Measurements from ENCODE around the gene PLPP7. TPM values are rescaled to one million over a fixed set of nuclear protein-coding genes. Genes with fewer than 3 reads are reported as not detected.

Gene PLPP7
- total and polyA plus RNA-seq, 11 donors: 56.1 to 293 (median 109) TPM

DNA sequence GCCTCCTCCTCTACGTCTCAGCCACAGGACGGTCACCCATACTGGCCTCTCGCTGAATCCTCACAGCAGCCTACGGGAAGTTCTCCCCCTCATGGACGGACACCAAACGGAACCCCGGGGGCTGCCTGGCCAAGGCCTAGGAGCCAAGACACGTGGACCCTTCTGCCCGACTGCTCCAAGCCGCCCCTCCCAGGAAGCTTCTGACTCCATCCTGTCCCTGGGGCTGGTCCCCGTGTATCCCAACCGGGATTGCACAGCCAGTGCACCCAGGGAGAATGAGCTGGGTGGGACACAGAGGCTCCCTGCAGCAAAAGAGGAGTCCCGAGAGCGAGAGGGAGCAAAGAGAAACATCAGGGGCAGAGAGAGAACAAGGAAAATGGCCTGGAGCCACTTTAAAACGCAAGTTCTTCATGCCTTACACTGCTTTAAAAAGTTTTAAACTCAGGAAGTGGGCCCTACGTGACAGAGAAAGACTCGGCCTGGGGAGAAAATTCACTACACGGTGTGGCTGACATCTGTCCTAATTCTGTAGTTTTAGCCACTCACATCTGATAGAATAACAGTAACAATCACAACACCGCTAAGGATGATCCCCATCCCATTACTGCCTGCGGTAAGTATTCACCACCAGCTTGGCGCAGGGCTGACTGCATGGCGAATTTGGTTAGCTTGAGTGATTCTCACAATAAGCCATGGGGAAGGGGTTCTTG lies 16.2 kb upstream of the PLPP7 start:
- H3K4me1 ChIP-seq: peaks cover 18 to 77% (median 60%) of the 10 kb centered on the region in 12 donors
- intact Hi-C loops (cut with DNase I): loop anchor here in 4 of 10 donors (5.0 to 10.0 kb wide), 3 partner anchors 36 to 88 kb away; no protein-coding TSS in a partner anchor
- DNase-seq (peak; percentile 82 to 85 (median 84)), ATAC-seq (peak in 3 of 4 donors; percentile 2 to 42 (median 2))
- WGBS, 4 donors: 17 to 23% (median 17%) methylated on average over 22 of the region's 22 CpGs
- TF ChIP-seq, protein P1, sequence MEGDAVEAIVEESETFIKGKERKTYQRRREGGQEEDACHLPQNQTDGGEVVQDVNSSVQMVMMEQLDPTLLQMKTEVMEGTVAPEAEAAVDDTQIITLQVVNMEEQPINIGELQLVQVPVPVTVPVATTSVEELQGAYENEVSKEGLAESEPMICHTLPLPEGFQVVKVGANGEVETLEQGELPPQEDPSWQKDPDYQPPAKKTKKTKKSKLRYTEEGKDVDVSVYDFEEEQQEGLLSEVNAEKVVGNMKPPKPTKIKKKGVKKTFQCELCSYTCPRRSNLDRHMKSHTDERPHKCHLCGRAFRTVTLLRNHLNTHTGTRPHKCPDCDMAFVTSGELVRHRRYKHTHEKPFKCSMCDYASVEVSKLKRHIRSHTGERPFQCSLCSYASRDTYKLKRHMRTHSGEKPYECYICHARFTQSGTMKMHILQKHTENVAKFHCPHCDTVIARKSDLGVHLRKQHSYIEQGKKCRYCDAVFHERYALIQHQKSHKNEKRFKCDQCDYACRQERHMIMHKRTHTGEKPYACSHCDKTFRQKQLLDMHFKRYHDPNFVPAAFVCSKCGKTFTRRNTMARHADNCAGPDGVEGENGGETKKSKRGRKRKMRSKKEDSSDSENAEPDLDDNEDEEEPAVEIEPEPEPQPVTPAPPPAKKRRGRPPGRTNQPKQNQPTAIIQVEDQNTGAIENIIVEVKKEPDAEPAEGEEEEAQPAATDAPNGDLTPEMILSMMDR (IDR thresholded peaks at IDR 0.05): peak in 6 of 12 donors; percentile 10 to 48 (median 21)
- TF ChIP-seq POLR2A (IDR thresholded peaks at IDR 0.05): no peak
- H3K36me3 ChIP-seq: no peaks in the 10 kb centered on the region
- H3K27ac ChIP-seq: peak overlapping the region; percentile 88 to 99 (median 98)
- H3K4me3 ChIP-seq: peak overlapping the region; percentile 69 to 96 (median 84)
- no peaks in the 10 kb centered on the region for H3K9me3 ChIP-seq
- H3K27me3 ChIP-seq: no peaks in the 10 kb centered on the region

DNA sequence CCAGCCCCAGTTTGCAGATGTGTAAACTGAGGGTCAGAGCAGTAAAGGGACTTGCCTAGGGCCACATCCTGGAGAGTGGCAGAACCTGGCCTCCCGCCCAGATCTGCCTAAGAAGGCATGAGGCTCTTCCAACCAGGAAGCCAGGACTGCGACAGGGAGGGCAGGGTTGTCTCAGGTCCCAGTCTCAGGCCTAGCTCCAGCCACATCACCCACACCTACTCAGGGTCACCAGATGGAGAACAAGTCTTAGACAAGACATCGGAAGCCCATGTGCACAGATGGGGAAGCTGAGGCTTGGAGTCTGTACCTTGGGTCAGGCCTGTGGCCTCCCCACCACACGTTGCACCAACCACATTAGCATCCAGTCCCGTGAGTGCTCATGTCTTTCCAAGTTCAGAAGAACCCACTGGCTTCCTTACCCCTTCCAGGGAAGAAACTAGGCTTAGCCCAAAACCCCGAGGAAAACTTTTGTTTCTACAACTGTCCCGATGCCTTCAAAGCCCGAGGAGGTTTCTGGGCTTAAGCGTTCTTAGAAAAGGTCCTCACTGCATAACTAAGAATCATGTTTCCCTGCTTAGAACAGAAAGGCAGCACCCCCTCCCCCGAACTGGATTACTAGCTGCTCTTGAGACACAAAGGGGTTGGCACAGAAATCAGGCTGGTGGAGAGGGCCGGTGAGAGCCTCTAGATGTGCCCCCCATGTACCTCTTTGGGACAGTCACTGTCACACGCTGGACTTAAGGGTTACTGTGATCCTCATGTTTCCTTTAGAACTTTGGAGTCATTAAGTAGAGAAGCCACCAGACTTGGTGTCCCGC lies 15.5 kb upstream of the PLPP7 start:
- Histone ChIP-seq H3K4me1 (peaks cover 22 to 77% (median 59%) of the 10 kb centered on the region in 12 donors), H3K27me3 (no peaks in the 10 kb centered on the region), H3K4me3 (peak overlapping the region; percentile 69 to 96 (median 84)), H3K36me3 (no peaks in the 10 kb centered on the region), H3K9me3 (no peaks in the 10 kb centered on the region), H3K27ac (peak overlapping the region; percentile 88 to 99 (median 98))
- 18 to 23% (median 20%) methylated on average over 12 to 13 of the region's 13 CpGs for WGBS, 4 donors
- DNase-seq (peak in 2 of 5 donors; percentile 33 to 66), ATAC-seq (peak in 3 of 4 donors; percentile 3 to 7 (median 6))
- intact Hi-C loops (cut with DNase I): loop anchor here in 7 of 10 donors (2.0 to 10.0 kb wide), 6 partner anchors 35 to 95 kb away; no protein-coding TSS in a partner anchor
- TF ChIP-seq, protein P1 (IDR thresholded peaks at IDR 0.05): no peak
- no peak for TF ChIP-seq POLR2A (IDR thresholded peaks at IDR 0.05)

DNA sequence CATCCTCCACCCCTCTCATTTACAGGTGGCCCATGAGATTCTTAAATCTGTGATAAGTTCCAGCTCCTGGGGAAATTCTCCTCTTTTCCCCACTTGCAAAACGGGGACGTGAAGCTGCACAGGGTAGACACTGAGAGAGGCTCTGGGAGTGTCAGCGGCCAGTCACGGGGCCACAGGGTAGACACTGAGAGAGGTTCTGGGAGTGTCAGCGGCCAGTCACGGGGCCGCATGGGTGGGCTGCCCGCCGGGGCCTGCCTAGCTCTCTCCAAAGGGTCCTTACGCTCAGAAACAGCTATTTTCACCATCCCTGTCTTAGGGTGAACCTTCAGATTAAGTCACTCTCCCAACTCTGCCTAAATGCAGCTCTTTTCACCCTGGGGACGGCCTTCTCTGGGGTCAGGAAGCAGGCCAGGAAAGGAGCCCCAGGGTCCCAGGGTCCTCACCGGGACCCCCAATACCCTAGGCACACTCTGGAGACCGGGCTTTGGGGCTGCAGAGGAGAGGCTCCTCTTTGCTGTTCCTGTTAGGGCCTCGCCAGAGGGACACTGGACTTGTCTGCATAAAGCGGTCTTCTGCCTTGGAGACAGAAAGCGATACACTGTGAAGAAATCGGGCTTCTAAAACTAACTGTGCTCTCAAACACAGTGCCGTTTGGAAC lies 14.7 kb upstream of the PLPP7 start:
- intact Hi-C loops (cut with DNase I): loop anchor here in 9 of 10 donors (2.0 to 10.0 kb wide), 10 partner anchors 36 to 98 kb away; no protein-coding TSS in a partner anchor
- 15 to 22% (median 17%) methylated on average over 15 to 18 of the region's 18 CpGs for WGBS, 4 donors
- no peak for TF ChIP-seq POLR2A (IDR thresholded peaks at IDR 0.05)
- TF ChIP-seq, protein P1 (IDR thresholded peaks at IDR 0.05): no peak
- ATAC-seq (peak; percentile 35 to 71 (median 54)), DNase-seq (peak in 4 of 5 donors; percentile 75 to 84 (median 76))
- H3K27me3 ChIP-seq: no peaks in the 10 kb centered on the region
- peaks cover 22 to 77% (median 56%) of the 10 kb centered on the region in 12 donors for H3K4me1 ChIP-seq
- no peaks in the 10 kb centered on the region for H3K36me3 ChIP-seq
- H3K27ac ChIP-seq: peak overlapping the region; percentile 88 to 99 (median 98)
- no peaks in the 10 kb centered on the region for H3K9me3 ChIP-seq
- H3K4me3 ChIP-seq: peak overlapping the region; percentile 69 to 96 (median 84)

Measured in heart left ventricle (tissue), 16 donors.